ENCODE measurements around the gene LSM4. TPM values are rescaled to one million over a fixed set of nuclear protein-coding genes. Genes with fewer than 3 reads are reported as not detected.

Gene LSM4
- total RNA-seq, 1 donor from 2014 or later = 94.8 TPM

DNA sequence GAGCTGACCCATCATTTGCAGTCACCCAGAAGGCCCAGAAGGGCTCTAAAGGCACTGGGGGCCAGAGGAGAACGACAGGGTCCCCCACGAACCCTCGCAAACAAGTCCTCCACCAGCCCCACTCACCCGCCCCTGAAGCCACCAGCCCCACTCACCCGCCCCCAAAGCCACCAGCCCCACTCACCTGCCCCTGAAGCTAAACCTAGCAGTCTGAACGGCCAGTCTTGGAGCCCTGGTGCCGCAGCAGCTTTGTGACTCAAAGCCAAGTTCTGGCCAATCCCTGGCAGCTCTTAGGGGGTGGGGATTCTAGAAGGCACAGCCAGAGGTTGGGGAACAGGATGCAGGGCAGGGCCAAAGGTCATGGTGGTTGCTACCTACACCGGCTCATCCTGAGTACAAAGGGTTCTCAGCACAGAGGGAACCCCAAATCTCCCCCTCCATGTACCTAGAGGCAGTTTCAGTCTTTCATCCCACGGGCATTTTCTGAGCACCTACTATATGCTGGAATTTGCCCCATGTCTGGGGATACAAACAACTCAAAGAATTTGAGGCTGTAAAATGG, 48.6 kb downstream of the LSM4 start, which contains the start of gene IQCN:
Gene IQCN, minus strand, starts transcription at position 234 of the 562 bp plus-strand sequence. CDS start 4,974 bp downstream, outside the sequence.
- Histone ChIP-seq H3K9me3 (replicated peaks) (no peaks in the 10 kb centered on the region), H3K36me3 (peaks cover 16% of the 10 kb centered on the region), H3K4me1 (peaks cover 52% of the 10 kb centered on the region), H3K27ac (replicated peaks) (peak within 1 kb of the TSS; percentile 84), H3K4me3 (peak within 1 kb of the TSS; percentile 30), H3K27me3 (ENCODE audit: low read depth) (no peaks in the 10 kb centered on the region)
- no peak for DNase-seq
- intact Hi-C loops (cut with micrococcal nuclease) = no loop called here
- TF ChIP-seq, protein P1, sequence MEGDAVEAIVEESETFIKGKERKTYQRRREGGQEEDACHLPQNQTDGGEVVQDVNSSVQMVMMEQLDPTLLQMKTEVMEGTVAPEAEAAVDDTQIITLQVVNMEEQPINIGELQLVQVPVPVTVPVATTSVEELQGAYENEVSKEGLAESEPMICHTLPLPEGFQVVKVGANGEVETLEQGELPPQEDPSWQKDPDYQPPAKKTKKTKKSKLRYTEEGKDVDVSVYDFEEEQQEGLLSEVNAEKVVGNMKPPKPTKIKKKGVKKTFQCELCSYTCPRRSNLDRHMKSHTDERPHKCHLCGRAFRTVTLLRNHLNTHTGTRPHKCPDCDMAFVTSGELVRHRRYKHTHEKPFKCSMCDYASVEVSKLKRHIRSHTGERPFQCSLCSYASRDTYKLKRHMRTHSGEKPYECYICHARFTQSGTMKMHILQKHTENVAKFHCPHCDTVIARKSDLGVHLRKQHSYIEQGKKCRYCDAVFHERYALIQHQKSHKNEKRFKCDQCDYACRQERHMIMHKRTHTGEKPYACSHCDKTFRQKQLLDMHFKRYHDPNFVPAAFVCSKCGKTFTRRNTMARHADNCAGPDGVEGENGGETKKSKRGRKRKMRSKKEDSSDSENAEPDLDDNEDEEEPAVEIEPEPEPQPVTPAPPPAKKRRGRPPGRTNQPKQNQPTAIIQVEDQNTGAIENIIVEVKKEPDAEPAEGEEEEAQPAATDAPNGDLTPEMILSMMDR (IDR thresholded peaks at IDR 0.05; ENCODE audit: borderline replicate concordance) = no peak

DNA sequence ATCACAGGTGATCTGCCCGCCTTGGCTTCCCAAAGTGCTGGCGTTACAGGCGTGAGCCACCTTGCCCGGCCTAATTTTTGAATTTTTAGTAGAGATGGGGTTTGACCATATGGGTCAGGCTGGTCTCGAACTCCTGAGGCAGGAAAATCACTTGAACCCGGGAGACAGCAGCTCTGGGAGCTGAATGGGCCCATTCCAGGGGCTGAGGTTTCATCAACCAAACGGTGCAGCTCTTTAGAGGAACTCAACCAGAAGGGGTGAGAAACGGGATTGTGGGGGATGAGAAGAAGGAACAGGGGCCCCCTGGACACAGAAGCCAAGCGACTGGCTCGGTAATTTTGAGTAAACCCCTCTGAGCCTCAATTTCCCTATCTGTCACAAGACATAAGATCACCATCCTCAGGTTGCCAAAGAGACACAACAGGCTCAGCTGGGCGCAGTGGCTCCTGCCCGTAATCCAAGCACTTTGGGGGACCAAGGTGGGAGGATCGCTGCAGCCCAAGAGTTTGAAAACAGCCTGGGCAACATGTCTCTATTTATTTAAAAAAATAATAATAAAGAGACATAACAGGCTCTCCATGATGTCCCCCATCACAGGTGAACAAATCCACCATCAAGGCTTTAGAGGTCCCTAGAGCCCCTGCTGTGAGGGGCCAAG, 49.2 kb downstream of the LSM4 start:
- DNase-seq = no peak

DNA sequence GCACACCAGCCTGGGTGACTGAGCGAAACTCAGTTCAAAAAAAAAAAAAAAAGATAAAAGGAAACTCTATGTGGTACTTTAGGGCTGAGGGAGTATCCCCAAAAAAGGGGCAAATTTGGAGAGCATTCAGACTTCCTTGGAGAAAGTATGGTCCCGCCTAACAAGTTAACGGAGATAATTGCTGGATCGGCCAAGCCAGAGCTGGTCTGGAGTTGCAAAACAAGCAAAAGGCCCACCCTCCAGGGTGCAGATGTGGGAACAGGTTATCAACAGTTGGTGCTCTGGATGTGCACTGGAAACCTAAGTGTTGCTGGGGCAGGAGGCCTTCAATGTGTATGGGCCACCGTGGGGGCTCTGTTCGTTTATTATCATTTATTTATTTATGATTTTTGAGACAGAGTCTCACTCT, 51.4 kb downstream of the LSM4 start:
- no peaks in the 10 kb centered on the region for H3K27me3 ChIP-seq (ENCODE audit: low read depth)
- intact Hi-C loops (cut with micrococcal nuclease) = no loop called here
- peaks cover 27% of the 10 kb centered on the region for H3K4me1 ChIP-seq
- H3K27ac ChIP-seq (replicated peaks) = no peak overlapping the region
- TF ChIP-seq, protein P1 (IDR thresholded peaks at IDR 0.05; ENCODE audit: borderline replicate concordance) = no peak
- H3K36me3 ChIP-seq = no peaks in the 10 kb centered on the region
- DNase-seq = no peak
- H3K4me3 ChIP-seq = no peak overlapping the region
- H3K9me3 ChIP-seq (replicated peaks) = no peaks in the 10 kb centered on the region

More for the DNA sequence above, 49.2 kb downstream of the LSM4 start:
- H3K27ac ChIP-seq (replicated peaks) = peak overlapping the region; percentile 84
- H3K9me3 ChIP-seq (replicated peaks) = no peaks in the 10 kb centered on the region
- intact Hi-C loops (cut with micrococcal nuclease) = no loop called here
- H3K4me3 ChIP-seq = no peak overlapping the region
- peaks cover 12% of the 10 kb centered on the region for H3K36me3 ChIP-seq
- TF ChIP-seq, protein P1 (IDR thresholded peaks at IDR 0.05; ENCODE audit: borderline replicate concordance) = no peak
- peaks cover 46% of the 10 kb centered on the region for H3K4me1 ChIP-seq
- no peaks in the 10 kb centered on the region for H3K27me3 ChIP-seq (ENCODE audit: low read depth)

DNA sequence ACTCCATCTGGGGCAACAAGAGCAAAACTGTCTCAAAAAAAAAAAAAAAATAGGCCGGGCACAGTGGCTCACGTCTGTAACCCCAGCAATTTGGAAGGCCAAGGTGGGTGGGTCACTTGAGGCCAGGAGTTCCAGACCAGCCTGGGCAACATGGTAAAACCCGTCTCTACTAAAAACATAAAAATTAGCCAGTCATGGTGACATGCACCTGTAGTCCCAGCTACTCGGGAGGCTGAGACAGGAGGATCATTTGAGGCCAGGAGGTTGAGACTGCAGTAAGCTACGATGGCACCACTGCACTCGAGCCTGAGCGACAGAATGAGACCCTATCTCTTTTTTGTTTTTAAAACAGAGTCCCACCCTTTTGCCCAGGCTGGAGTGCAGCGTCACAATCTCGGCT, 52.5 kb downstream of the LSM4 start:
- Histone ChIP-seq H3K4me3 (no peak overlapping the region), H3K27me3 (ENCODE audit: low read depth) (no peaks in the 10 kb centered on the region), H3K4me1 (peaks cover 17% of the 10 kb centered on the region), H3K9me3 (replicated peaks) (no peaks in the 10 kb centered on the region), H3K27ac (replicated peaks) (no peak overlapping the region), H3K36me3 (no peaks in the 10 kb centered on the region)
- no peak for DNase-seq
- TF ChIP-seq, protein P1 (IDR thresholded peaks at IDR 0.05; ENCODE audit: borderline replicate concordance) = no peak
- intact Hi-C loops (cut with micrococcal nuclease) = no loop called here

DNA sequence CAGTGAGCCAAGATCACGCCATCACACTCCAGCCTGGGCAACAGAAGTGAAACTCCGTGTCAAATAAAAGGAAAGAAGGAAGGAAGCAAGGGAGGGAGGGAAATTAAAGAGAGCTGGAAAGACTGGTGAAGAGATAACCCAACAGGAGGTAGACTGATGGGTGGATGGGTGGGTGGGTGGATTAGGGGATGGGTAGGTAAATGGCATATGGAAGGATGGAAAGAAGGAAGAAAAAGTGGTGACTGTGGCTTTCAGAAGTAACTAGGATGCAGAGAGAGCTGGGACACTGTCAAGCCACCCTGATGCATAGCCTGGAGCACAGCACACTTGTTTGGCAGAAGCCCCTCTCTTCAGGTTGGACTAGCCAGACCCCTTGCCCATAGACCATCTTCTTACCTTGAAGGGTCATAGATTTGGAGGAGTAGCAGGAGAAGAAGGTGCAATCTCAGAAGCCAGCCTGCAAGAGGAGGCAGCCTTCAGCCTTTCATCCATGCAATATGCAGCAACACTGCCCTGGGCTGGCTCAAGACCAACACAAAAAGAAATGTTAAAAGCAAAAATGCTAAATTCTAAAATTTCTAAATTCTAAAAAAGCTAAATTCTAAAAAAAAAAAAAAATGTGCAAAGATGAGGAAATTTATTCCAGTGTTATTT, 53.7 kb downstream of the LSM4 start:
- Histone ChIP-seq H3K4me3 (no peak overlapping the region), H3K4me1 (peaks cover 6% of the 10 kb centered on the region), H3K9me3 (replicated peaks) (no peaks in the 10 kb centered on the region), H3K27me3 (ENCODE audit: low read depth) (no peaks in the 10 kb centered on the region), H3K36me3 (no peaks in the 10 kb centered on the region), H3K27ac (replicated peaks) (no peak overlapping the region)
- TF ChIP-seq, protein P1 (IDR thresholded peaks at IDR 0.05; ENCODE audit: borderline replicate concordance) = no peak
- intact Hi-C loops (cut with micrococcal nuclease) = no loop called here
- DNase-seq = no peak

Data from left ventricle myocardium inferior (tissue), 1 donor.